ENCODE measurements around the gene HMGCLL1. TPM values are rescaled to one million over a fixed set of nuclear protein-coding genes. Genes with fewer than 3 reads are reported as not detected.

HMGCLL1 gene
- total RNA-seq, 1 donor, result 0.36 TPM

- H3K27me3 ChIP-seq (ENCODE audit: insufficient read depth, low read length), result peaks cover 3% of the 10 kb centered on the region
- TF ChIP-seq CTCF (IDR thresholded peaks at IDR 0.05; ENCODE audit: extremely low read depth, low read depth, low read length), result peak; percentile 60
Observed at GRCh38 chr6:55445648-55446204, 133.3 kb downstream of the HMGCLL1 start.

GRCh38 chr6:55443238-55444134, 135.5 kb downstream of the HMGCLL1 start:
- TF ChIP-seq CTCF (IDR thresholded peaks at IDR 0.05; ENCODE audit: extremely low read depth, low read depth, low read length), result no peak
- no peaks in the 10 kb centered on the region for H3K36me3 ChIP-seq (ENCODE audit: insufficient read depth, low read length)
- no peak overlapping the region for H3K27ac ChIP-seq (ENCODE audit: low read depth, low read length)
- H2AFZ ChIP-seq (ENCODE audit: low read length), result peak overlapping the region; percentile 71
- H3K4me1 ChIP-seq (ENCODE audit: insufficient read depth, low read length), result peaks cover 4% of the 10 kb centered on the region
- DNase-seq (ENCODE audit: insufficient read length, low spot score, missing footprints), result peak; percentile 35
- no peaks in the 10 kb centered on the region for H3K79me2 ChIP-seq (ENCODE audit: insufficient read depth, low read length)
- H3K9me3 ChIP-seq (ENCODE audit: low read depth, low read length), result no peaks in the 10 kb centered on the region
- H3K27me3 ChIP-seq (ENCODE audit: insufficient read depth, low read length), result peaks cover 3% of the 10 kb centered on the region
- peak overlapping the region; percentile 55 for H3K4me2 ChIP-seq (ENCODE audit: insufficient read depth, low read length)
- no peaks in the 10 kb centered on the region for H4K20me1 ChIP-seq (ENCODE audit: insufficient read depth, low read length)
- peak overlapping the region; percentile 46 for H3K4me3 ChIP-seq (ENCODE audit: insufficient read depth, low read length)

More at GRCh38 chr6:55445648-55446204, 133.3 kb downstream of the HMGCLL1 start:
- Histone ChIP-seq H3K9me3 (ENCODE audit: low read depth, low read length) (no peaks in the 10 kb centered on the region), H2AFZ (ENCODE audit: low read length) (peak overlapping the region; percentile 27), H3K36me3 (ENCODE audit: insufficient read depth, low read length) (no peaks in the 10 kb centered on the region), H3K4me1 (ENCODE audit: insufficient read depth, low read length) (peaks cover 4% of the 10 kb centered on the region), H3K27ac (ENCODE audit: low read depth, low read length) (no peak overlapping the region), H3K4me2 (ENCODE audit: insufficient read depth, low read length) (no peak overlapping the region), H3K79me2 (ENCODE audit: insufficient read depth, low read length) (no peaks in the 10 kb centered on the region), H3K4me3 (ENCODE audit: insufficient read depth, low read length) (no peak overlapping the region), H4K20me1 (ENCODE audit: insufficient read depth, low read length) (no peaks in the 10 kb centered on the region)
- DNase-seq (ENCODE audit: insufficient read length, low spot score, missing footprints), result no peak

GRCh38 chr6:55438203-55438602, 140.8 kb downstream of the HMGCLL1 start:
- peaks cover 9% of the 10 kb centered on the region for H3K4me1 ChIP-seq (ENCODE audit: insufficient read depth, low read length)
- no peaks in the 10 kb centered on the region for H3K9me3 ChIP-seq (ENCODE audit: low read depth, low read length)
- no peak for DNase-seq (ENCODE audit: insufficient read length, low spot score, missing footprints)
- peaks cover 3% of the 10 kb centered on the region for H3K27me3 ChIP-seq (ENCODE audit: insufficient read depth, low read length)
- no peak overlapping the region for H3K4me3 ChIP-seq (ENCODE audit: insufficient read depth, low read length)
- no peak overlapping the region for H3K27ac ChIP-seq (ENCODE audit: low read depth, low read length)
- TF ChIP-seq CTCF (IDR thresholded peaks at IDR 0.05; ENCODE audit: extremely low read depth, low read depth, low read length), result no peak
- H4K20me1 ChIP-seq (ENCODE audit: insufficient read depth, low read length), result no peaks in the 10 kb centered on the region
- H3K4me2 ChIP-seq (ENCODE audit: insufficient read depth, low read length), result no peak overlapping the region
- H3K36me3 ChIP-seq (ENCODE audit: insufficient read depth, low read length), result no peaks in the 10 kb centered on the region
- no peak overlapping the region for H2AFZ ChIP-seq (ENCODE audit: low read length)
- H3K79me2 ChIP-seq (ENCODE audit: insufficient read depth, low read length), result no peaks in the 10 kb centered on the region

GRCh38 chr6:55437141-55437540, 141.9 kb downstream of the HMGCLL1 start:
- no peaks in the 10 kb centered on the region for H3K9me3 ChIP-seq (ENCODE audit: low read depth, low read length)
- peaks cover 7% of the 10 kb centered on the region for H3K4me1 ChIP-seq (ENCODE audit: insufficient read depth, low read length)
- no peak for TF ChIP-seq CTCF (IDR thresholded peaks at IDR 0.05; ENCODE audit: extremely low read depth, low read depth, low read length)
- no peaks in the 10 kb centered on the region for H3K79me2 ChIP-seq (ENCODE audit: insufficient read depth, low read length)
- H3K36me3 ChIP-seq (ENCODE audit: insufficient read depth, low read length), result no peaks in the 10 kb centered on the region
- no peak overlapping the region for H2AFZ ChIP-seq (ENCODE audit: low read length)
- no peak overlapping the region for H3K27ac ChIP-seq (ENCODE audit: low read depth, low read length)
- H3K4me3 ChIP-seq (ENCODE audit: insufficient read depth, low read length), result no peak overlapping the region
- no peak overlapping the region for H3K4me2 ChIP-seq (ENCODE audit: insufficient read depth, low read length)
- H4K20me1 ChIP-seq (ENCODE audit: insufficient read depth, low read length), result no peaks in the 10 kb centered on the region
- H3K27me3 ChIP-seq (ENCODE audit: insufficient read depth, low read length), result peaks cover 3% of the 10 kb centered on the region
- DNase-seq (ENCODE audit: insufficient read length, low spot score, missing footprints), result no peak

All from osteoblast (primary cell).